Astrocyte of the hippocampus (primary cell): ENCODE measurements around the gene GDI1.

Experiments used
- DNase-seq: peaks from one replicate; pipeline ENCODE4 v3.0.0; 2011; ENCODE audit warnings: low read depth, low spot score

GDI1 gene

DNA sequence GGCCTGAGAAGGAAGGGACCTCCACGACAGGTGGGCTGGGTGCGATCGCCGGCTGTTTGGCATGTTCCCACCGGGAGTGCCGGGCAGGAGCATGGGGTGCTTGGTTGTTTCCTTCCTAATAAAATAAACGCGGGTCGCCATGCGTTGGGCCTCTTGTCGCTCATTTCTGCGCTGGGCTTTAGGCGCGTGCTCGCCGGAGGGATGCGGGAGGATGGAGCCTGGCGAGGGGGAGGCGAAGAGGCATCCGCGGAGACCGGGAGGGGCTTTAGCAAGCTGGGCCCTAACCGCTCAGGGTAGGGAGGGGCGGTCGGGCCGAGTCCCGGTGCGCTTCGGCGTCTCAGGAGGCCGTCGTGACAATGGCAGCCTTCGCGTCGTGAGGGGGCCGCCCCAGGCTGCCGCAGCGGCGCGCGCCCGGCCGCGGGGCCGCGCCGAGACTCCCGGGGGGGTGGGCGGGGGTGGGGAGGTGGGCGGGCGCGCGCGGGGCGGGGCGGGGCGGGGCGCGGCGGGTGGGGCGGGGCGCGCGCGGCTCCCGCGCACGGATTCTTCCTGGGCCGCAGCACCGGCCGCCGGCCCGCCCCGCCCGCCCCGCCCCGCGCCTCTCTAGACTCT lies 476 bp upstream of the GDI1 start:
- DNase-seq, result no peak

DNA sequence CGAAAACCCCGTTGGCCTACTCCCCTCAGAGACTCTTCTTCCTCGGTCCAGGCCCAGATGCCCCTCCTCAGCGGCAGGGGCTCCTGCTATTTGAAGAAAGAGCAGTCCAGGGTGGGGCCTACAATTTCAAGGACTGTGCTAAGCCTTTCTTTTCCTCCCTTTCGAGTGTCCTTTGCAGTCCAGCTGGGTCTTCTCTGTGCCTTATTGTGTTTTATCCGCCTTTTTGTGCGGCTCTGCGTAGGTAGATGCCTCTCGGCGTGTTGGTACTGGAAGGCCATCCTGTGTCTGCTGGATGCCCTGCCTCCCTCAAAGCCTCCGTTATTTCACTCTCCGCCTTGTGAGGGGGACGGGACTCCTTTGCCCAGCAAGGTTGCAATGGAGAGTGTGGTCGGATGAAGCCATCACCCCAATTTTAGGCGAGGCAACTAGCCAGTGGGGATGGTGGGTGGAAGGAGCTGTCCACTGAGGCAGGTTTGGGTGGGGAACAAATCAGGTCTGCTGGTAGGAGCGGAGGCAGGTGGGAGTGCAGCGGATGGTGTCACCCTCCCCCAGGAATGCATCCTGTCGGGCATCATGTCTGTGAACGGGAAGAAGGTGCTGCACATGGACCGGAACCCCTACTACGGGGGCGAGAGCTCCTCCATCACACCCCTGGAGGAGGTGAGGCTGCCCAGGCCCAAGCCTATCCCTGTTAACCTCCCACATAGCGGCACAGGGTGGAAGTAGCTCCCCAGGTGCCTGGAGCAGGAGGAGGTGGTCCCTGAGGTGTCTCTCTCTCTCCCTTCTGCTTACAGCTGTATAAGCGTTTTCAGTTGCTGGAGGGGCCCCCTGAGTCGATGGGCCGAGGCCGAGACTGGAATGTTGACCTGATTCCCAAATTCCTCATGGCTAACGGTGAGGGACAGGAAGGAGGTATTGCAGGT lies 1.3 kb downstream of the GDI1 start:
- DNase-seq, result peak; percentile 20

DNA sequence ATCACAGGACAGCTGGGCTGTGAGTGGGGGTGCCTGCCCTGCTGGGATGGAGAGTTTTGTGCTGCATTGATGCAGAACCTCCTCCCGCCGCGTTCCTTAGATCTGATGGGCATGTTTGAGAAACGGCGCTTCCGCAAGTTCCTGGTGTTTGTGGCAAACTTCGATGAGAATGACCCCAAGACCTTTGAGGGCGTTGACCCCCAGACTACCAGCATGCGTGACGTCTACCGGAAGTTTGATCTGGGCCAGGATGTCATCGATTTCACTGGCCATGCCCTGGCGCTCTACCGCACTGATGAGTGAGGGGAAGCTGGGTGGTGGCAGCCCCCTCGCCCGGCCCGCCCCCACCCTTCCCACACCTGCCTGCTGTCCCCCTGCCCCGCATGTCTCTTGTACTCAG lies 2.9 kb downstream of the GDI1 start:
- DNase-seq, result no peak

DNA sequence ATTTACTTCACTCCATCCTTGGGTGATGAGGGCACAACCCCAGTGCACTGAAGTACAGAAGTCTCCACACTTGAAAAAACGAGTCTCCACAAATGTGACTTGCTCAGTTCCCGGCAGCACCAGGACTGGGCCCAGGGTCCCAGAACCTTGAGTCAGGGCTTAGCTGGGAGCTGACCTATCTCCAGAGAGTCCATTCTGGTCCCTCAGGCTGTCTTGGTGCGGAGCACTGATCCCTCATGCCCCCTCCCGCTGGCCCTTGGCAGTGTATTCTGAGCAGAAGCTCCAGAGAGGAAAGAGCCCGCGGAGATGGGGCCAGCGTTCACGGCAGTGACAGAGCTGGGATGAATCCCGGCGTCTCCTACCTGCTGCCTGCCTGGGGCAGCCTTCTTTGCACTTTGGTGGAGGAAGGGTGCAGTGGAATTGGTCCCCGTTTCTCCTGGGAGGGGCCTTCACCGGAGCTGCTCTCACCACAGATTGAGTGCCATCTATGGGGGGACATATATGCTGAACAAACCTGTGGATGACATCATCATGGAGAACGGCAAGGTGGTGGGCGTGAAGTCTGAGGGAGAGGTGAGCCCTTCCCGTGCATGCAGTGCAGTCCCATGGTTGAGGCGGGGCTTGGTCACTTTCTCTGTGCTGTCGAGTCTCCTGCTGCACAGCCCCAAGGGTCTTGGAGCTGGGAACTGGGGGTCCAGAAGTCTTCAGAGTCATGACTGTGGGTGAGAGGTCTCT lies 3.8 kb downstream of the GDI1 start:
- no peak for DNase-seq

DNA sequence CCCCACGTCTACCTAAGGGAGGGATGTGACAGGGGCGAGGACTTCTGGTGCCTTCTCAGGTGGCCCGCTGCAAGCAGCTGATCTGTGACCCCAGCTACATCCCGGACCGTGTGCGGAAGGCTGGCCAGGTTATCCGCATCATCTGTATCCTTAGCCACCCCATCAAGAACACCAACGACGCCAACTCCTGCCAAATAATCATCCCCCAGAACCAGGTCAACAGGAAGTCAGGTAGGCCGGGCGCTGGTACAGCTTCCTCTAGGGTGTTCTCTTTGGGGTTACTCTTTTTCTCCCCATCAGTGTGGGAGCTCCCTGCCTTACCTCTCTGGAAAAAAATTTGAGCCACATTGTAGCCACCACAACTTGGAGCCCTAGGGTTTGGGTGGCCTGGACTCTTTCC lies 4.6 kb downstream of the GDI1 start:
- DNase-seq, result no peak

DNA sequence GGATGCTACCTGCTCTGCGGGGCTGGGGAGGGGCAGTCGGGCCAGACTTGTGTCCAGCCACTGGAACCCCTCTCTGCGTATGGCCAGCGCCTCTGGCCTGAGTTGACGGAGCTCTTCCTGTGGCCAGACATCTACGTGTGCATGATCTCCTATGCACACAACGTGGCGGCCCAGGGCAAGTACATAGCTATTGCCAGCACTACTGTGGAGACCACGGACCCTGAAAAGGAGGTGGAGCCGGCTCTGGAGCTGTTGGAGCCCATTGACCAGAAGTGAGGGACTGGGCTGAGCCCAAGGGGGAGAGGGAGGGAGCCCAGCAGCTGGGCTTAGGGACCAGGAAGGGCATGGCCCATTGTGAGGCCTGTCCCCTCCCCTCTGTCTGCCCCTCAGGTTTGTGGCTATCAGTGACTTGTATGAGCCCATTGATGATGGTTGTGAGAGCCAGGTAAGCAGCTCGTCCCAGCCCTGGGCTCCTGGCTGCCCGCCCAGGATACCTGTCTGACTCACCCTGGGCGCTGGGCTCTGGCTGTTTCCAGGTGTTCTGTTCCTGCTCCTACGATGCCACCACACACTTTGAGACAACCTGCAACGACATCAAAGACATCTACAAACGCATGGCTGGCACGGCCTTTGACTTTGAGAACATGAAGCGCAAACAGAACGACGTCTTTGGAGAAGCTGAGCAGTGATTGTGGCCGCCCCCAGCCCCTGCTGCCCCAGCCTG lies 5.2 kb downstream of the GDI1 start:
- DNase-seq, result no peak

DNA sequence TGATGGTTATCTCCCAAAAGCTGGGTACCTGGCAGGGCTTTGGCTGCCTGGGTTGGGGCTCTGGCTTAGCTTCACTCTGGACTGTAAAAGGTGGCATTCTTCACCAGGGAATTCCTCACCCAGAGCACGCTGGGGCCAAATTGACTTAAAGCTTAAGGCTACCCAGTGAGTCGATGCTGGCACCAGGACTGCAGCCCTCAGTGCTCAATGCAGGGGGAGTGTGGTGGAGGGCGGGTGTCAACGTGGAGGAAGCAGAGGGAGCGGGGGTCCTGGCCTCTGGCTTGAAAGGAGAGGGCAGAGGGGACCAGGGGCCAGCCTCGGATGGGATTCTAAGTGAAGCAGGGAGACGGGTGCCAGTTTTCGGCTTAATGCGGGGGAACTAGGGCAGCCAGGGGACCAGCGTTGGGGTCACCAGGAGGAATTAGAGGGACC lies 6.5 kb downstream of the GDI1 start:
- peak; percentile 28 for DNase-seq

DNA sequence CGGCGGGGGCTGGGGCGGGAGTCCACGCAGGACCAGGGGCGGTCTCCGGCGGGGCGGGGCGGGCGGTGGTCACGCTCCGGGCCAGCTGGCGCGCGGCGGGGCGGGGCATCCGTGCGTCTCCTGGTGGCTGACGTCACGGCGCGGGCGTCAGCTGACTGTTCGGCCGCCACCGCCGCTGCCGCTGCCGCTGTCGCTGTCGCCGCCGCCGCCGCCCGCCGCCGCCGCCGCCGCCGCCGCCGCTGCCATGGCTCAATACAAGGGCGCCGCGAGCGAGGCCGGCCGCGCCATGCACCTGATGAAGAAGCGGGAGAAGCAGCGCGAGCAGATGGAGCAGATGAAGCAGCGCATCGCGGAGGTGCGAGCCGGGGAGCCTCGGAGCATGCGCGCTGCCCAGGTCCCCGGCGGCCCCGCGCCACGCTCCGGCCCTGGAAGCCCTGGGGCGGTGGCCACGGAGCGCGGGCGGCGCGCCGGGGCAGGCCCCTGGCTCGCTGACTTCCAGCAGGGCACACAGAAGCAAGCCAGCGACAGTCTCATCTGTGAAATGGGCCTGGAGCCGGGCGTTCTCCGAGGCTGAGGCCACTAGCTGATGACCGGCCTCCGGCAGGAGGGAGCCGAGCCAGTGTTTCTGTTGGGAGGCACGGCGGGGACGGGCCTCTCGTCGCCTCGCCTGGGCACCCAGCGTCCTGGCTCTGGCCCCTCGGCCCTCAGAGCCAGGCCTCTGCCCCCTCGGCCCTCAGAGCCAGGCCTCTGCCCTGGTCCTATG lies 7.2 kb downstream of the GDI1 start, which contains the start of gene FAM50A:
TSS of gene FAM50A (plus strand) at position 150 of the 763 bp plus-strand sequence. CDS start at position 245, 95 bp downstream.
- peak; percentile 82 for DNase-seq

DNA sequence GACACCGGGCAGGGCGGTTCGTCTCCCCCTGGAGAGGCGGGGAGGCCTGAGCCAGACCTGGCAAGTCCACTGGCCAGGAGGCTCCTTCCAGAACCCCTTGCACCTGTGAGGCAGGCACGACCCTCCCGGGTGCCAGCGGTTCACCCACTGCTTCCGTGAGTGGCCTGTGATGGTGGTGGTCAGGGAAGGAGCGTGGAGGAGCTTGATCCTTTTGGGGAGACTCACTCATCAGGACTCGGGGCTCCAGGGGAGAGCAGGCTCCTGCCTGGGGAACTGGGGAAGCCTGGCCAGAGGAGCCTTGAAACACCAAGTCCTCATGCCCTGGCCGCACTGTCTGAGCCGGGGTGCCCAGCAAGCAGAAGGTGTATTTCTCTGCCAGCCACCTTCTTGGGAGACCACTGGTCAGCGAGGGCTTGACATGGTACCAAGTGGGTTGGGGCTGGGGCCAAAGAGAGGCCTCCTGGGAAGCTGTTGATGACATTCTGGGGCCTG lies 7.8 kb downstream of the GDI1 start:
- DNase-seq, result no peak

DNA sequence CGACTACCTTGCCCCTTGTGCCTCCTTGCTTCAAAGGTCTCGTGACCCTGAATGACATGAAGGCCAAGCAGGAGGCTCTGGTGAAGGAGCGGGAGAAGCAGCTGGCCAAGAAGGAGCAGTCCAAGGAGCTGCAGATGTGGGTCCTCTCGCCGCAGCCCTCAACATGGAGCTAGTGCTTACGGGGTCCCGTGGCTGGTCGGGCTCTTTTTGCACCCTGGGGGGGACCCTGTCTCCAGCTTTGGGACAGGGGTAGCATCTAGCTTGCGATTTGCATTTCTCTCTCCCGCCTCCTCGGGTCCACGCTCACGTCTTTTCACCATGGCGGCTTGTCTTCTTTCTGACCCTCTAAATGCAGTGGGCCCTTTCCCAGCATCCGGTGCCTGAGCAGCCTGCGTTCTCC lies 8.8 kb downstream of the GDI1 start:
- DNase-seq, result no peak

DNA sequence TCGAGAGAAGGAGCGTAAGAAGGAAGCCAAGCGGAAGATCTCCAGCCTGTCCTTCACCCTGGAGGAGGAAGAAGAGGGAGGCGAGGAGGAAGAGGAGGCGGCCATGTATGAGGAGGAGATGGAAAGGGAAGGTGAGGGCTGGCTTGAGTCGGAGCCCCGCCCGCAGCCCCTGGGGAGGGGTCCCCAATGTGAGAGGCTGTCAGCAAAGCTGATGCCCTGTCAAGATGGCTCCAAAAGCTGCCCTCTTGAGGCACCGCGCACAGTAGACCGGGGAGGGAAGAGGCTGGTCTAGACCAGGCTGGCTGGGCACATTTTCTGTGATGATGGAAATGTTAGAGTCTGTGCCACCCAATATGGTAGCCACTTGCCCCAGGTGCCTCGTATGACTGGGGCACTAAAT lies 9.5 kb downstream of the GDI1 start:
- no peak for DNase-seq

DNA sequence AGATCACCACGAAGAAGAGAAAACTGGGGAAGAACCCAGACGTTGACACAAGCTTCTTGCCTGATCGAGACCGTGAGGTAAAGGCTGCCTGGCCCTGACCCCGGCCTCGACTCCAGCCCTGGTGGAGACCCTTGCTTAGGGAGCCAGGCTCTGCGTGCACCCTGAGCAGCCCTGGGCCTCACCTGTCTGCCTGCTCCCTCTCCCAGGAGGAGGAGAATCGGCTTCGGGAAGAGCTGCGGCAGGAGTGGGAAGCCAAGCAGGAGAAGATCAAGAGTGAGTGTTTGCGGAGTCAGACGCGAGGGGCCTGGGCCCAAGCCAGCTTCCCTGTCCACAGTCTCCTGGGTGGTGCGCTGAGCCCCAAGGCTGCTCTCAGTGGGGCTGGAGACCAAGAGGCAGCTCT lies 11.5 kb downstream of the GDI1 start:
- DNase-seq, result no peak

DNA sequence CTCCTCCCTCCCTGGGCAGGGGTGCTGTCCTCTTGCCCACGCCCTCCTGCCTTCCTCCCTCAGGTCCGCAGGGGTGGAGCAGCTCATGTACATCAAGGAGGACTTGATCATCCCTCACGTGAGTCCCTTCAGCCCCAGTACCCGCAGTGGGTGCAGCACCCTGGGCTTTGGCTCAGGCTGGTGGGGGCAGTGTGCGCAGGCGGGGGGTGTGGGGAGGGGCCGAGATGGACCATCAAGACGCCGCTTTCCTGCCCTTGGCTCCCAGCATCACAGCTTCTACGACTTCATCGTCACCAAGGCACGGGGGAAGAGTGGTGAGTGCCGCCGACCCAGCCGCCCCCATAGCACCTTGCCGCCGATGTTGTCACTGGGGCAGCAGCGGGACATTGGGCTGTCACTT lies 12.7 kb downstream of the GDI1 start:
- no peak for DNase-seq

DNA sequence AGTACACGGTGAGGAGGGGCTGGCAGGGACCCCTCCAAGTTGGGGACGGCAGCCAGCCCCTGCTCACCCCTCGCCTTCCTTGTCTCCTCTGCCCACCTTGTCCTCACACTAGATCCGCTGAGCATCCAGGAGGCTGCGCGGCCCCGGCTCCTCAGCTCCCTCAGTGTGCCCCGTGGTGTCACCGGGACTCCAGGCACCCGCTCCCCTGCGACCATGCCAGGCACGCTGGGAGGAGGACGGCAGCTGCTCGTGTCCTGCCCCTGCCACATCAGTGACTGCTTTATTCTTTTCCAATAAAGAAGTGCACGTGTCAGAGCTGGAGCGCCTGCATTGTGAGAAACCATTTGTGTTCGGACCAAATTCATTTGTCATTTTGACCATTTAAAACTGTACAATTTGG lies 13.4 kb downstream of the GDI1 start:
- no peak for DNase-seq

DNA sequence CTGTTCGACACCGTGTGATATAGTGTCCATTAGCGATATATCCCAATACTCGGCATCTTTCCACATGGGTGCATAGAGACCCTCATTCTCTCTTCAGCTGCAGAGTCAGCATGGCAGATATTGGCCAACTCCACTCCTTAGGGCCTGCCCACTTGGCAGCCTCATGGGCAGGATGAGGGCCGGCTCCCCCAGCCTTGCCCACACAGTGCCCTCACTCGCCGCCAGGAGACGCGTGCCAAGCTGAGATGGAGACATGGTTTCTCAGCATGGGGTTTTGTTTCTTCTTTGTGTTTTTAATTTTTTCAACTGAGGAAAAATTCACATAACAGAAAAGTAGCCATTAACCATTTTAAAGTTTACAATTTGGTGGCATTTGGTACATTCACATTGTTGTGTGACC lies 15.9 kb downstream of the GDI1 start:
- DNase-seq, result no peak

DNA sequence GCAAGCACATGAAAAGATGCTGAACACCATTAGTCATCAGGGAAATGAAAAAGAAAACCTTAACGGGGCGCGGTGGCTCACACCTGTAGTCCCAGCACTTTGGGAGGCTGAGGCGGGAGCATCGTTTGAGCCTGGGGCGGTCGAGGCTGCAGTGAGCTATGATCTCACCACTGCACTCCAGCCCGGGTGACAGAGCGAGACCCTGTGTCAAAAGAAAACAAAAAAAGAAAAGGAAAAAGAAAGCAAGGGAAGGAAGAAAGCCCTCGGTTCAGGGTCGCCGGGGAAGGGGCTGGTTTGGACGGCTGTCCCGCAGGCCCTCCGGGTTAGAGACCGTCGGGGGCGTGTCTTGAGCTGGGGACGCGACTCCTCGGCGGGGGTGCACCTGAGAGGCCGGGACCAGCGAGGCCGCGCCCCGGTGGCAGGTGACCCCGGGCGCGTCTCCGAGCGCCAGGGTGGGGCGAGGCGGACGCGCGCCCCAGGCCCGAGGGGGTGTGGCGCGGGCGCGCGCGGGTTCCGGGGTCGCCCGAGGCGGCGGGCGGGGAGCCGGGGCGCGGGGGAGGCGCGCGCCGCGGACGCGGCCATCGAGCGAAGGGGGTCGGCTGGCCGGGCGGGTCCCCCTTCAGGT lies 20.6 kb downstream of the GDI1 start:
- peak; percentile 60 for DNase-seq

DNA sequence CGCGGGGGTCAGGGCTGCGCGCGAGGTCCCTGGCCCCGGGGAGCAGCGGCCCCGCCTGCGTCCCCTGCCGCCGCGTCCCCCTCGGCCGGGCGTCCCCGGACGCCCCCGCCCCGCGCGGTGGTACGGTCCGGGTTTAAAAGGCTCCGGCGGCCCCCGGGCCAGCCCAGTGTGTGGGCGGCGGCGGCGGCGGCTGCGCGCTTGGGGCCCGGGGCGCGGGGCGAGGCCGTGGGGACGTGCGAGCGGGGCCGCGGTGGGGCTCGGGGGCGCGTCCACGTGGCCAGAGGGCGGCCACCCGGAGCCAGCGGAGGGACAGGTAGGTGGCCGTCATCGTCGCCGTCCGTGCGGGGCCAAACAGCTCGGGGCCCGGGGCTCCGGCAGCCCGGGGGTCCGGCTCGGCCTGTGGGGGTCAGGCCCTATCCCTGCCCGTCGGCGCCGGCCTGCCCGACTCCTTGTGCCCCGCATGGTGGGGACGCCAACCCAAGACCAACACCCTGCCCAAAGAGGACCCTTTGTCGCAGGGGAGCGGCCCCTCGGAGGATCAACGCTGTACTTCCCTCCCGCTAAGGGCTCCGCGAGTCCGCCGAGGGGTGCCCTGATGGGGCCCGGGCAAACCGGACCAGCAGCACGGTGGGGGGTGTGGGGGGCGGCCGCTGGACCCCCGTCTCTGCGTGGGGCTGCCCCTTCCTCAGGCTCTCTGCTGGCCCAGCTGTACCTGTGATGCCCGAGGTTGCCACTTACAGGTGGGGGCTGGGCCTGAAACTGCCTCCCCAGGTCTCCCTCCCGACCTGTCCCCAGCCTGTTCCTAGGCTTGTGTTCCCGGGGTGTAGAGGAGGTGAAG lies 21.4 kb downstream of the GDI1 start, which contains the start of gene PLXNA3:
TSS of gene PLXNA3 (plus strand) at position 166 of the 838 bp plus-strand sequence. CDS start 1,903 bp downstream, outside the sequence.
- peak; percentile 76 for DNase-seq

DNA sequence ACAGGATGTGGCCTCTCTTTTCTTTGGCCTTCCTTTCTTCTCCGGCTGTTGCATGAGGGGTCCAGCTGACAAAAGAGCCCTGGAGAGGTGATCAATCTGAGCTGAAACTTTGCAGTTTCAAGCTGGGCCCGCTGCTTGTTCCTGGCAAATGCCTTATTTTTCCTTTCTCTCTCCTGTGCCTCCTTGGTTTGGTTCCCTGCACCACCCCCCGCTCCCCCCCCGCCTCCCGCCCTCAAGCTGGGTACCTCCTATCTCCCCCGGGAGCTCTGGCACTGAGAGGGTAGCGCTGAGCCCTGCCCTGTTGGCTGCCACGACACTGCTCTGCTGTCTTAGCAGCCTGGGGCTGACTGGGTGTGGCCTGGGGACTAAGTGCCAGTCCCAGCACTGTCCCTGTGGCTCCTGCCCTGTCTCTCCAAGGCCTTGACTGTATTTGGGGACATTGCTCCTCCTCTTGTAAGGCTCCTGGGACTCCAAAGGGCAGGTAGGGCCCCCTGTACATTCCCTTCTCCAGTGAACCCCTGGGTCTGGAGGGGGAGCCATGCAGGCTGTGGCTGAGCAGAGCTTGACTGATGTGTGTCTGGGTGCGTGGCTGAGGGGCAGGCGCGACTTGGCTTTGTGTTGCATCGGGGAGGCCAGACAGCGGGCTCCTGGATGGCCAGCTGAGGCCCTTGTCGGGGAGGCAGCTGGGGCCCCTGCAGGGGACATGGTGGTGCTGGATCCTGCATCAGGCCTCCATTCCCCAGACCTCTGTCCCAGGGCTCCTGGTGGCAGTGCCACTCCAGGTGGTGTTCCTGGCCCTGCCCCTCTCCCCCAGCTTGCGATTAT lies 22.2 kb downstream of the GDI1 start:
- peak; percentile 37 for DNase-seq
